GM19324 (cell line): ENCODE measurements around the gene ZNF628.

Experiments used
- ATAC-seq: cut with Tn5 transposase; IDR thresholded peaks from one replicate; pipeline ENCODE4 v1.9.1; 2021; ENCODE audit warnings: mild to moderate bottlenecking, moderate library complexity; ENCODE audit not compliant: unreplicated experiment, low FRiP score

The ZNF628 gene

DNA sequence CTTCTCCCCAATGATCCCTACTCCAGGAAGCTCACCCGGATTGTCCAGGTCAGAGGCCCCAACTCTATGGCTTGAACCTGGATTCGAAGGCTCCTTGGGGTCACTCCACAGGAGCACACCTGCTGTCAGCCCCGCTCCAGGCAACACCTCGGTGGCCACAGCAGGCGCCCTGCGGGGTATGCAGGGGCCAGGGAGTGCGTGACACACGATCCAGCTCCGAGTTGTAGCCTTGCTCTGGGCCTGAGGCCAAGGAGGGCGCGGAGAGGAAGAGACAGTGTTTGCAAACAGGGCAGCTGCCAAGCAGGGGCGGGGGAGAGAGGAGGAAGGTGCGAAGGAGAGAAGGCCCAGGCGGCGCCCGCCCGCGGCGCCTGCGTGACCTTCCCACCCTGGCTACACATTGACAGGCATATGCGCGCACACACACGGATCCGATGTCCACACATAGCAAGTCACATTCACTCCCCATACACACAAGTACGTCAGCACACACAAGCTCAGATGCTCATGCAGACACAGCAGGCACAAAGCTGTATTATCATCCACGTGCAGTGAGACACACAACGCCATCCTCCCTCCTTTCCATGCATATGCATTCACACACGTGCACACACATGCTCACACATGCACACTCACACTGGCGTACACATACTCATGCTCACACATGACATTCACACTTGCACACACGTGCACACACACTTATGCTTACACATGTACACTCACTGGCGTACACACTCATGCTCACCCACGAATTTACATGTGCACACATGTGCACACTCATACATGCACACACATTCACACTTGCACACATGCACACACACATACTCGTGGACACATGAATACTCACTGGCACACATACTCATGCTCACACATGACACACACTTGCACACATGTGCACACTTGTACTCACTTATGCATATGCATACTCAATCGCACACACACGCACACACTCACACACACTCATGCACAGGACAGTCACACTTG is 50.1 kb downstream of the ZNF628 start:
- no peak for ATAC-seq

GRCh38 chr19:55527197-55528029 is 51.0 kb downstream of the ZNF628 start:
- ATAC-seq, result no peak

- ATAC-seq, result no peak
Observed at GRCh38 chr19:55528030-55528803, 51.8 kb downstream of the ZNF628 start.

DNA sequence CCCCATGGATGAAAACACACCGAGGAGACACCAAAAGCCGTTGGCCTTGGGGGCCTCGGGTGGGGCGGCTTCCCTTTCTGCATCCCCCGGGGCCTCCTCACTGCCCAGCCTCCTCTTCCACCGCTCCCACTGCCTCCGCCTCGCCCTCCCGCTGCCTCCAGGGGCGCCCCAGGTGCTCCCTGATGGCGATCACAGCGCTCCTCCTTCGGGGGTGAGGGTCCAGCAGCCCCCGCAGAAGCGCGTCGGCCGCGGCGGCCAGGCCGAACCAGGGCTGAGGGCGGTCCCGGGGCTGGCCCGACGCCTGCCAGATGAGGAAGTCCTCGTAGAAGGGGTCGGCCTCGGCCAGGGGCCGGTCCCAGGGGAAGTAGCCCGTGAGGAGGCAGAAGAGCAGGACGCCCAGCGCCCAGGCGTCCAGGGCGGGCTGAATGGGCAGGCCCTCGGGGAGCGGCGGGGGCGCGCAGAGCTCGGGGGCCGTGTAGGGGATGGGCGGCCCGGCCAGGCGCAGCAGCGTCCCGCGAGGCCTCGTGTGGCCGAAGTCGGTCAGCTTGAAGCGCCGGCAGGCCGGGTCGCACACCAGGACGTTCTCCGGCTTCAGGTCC is 53.3 kb downstream of the ZNF628 start:
- no peak for ATAC-seq

DNA sequence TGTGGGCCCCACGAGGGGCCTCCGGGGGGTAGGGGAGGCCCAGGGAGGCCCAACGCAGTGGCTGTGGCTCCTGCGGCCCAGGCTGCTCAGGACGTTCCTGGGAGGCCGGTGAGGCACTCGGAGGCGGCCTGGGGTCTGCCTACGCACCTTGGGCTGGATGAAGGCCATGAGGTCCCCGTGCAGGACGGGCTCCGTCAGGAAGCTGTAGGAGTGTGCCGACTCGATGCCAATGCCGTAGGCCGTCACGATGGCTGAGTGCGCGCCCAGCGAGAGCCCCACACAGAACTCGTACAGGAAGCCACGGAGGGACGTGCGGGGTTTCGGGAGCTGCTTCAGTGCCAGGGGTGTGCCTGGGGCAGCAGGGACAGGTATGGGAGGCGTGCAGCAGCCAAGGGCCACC is 54.6 kb downstream of the ZNF628 start:
- ATAC-seq, result no peak
